ENCODE results near the gene KLF7. TPM values are rescaled to one million over a fixed set of nuclear protein-coding genes. Genes with fewer than 3 reads are reported as not detected.

KLF7 gene
- total and polyA plus RNA-seq, 7 donors: 1.1 to 13.5 (median 5.4) TPM

- H3K36me3 ChIP-seq (ENCODE audit: insufficient read depth in 1 of 2, low read depth in 1 of 2): no peaks in the 10 kb centered on the region
- H3K4me3 ChIP-seq: no peak overlapping the region
- H3K27me3 ChIP-seq (ENCODE audit: insufficient read depth in 3 of 3, low read length in 2 of 3): no peaks in the 10 kb centered on the region
- no peak for ATAC-seq
- H3K27ac ChIP-seq: peak overlapping the region; percentile 7
- H3K9me3 ChIP-seq: no peaks in the 10 kb centered on the region
- DNase-seq: no peak
- TF ChIP-seq CTCF (IDR thresholded peaks at IDR 0.05): no peak
- intact Hi-C loops (cut with DNase I): no loop called here
- WGBS, 3 donors: 50 to 65% (median 52%) methylated on average over 2 of the region's 2 CpGs
- peaks cover 34% of the 10 kb centered on the region for H3K4me1 ChIP-seq
Measured at GRCh38 chr2:207137596-207138337, 28.0 kb downstream of the KLF7 start.

DNA sequence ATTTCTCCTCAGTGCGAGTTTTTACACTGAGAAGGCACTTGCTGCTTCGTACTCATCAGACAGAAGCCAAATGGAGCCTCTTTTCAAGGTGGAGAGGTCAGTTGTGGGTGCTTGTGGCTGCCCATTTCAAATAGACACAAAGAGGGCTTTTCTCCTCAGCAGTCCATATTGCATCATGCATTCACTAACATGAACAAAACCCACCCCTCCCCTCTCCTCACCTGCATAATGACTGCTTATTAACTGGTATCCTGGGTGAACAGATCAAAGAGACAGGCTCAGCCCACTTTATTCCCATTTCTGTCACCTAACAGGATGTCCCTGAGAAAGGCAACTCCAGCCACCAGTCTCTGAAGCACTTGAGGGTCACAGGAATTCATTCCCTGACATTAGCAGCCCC, 28.9 kb downstream of the KLF7 start:
- 95 to 97% (median 96%) methylated on average over 2 of the region's 2 CpGs for WGBS, 3 donors
- Histone ChIP-seq H3K4me3 (no peak overlapping the region), H3K27me3 (ENCODE audit: insufficient read depth in 3 of 3, low read length in 2 of 3) (no peaks in the 10 kb centered on the region), H3K4me1 (peaks cover 25% of the 10 kb centered on the region), H3K9me3 (no peaks in the 10 kb centered on the region), H3K36me3 (ENCODE audit: insufficient read depth in 1 of 2, low read depth in 1 of 2) (no peaks in the 10 kb centered on the region), H3K27ac (no peak overlapping the region)
- ATAC-seq: no peak
- intact Hi-C loops (cut with DNase I): no loop called here
- no peak for TF ChIP-seq CTCF (IDR thresholded peaks at IDR 0.05)
- no peak for DNase-seq

GRCh38 chr2:207135801-207136457, 29.8 kb downstream of the KLF7 start:
- no peak for DNase-seq
- intact Hi-C loops (cut with DNase I): no loop called here
- H3K27me3 ChIP-seq (ENCODE audit: insufficient read depth in 3 of 3, low read length in 2 of 3): no peaks in the 10 kb centered on the region
- ATAC-seq: no peak
- peak overlapping the region; percentile 62 for H3K27ac ChIP-seq
- no peaks in the 10 kb centered on the region for H3K36me3 ChIP-seq (ENCODE audit: insufficient read depth in 1 of 2, low read depth in 1 of 2)
- H3K9me3 ChIP-seq: no peaks in the 10 kb centered on the region
- no peak overlapping the region for H3K4me3 ChIP-seq
- 56 to 61% (median 58%) methylated on average over 9 of the region's 9 CpGs for WGBS, 3 donors
- no peak for TF ChIP-seq CTCF (IDR thresholded peaks at IDR 0.05)
- peaks cover 28% of the 10 kb centered on the region for H3K4me1 ChIP-seq

DNA sequence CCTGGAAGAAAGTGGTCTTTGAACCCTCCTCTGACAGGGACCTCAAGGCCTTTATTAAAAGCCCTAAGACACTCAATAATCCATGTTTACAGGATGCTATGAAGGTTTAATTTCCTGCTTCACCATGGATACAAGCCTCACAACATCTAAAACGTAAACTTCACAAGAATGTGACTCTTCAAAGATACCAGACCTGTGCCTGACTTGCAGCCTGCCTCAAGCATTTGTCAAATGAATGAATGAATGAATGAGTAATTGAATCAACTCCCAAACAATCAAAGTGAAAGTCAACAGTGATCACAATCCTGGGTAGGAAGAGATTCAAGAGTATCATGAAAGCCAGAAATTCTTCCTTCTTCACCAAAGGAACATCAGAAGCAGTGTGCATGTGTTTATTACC, 30.4 kb downstream of the KLF7 start:
- no peak overlapping the region for H3K4me3 ChIP-seq
- no peaks in the 10 kb centered on the region for H3K36me3 ChIP-seq (ENCODE audit: insufficient read depth in 1 of 2, low read depth in 1 of 2)
- 55 to 61% (median 56%) methylated on average over 1 of the region's 1 CpG for WGBS, 3 donors
- intact Hi-C loops (cut with DNase I): no loop called here
- H3K4me1 ChIP-seq: peaks cover 28% of the 10 kb centered on the region
- H3K27ac ChIP-seq: peak overlapping the region; percentile 62
- no peak for TF ChIP-seq CTCF (IDR thresholded peaks at IDR 0.05)
- no peak for ATAC-seq
- no peaks in the 10 kb centered on the region for H3K27me3 ChIP-seq (ENCODE audit: insufficient read depth in 3 of 3, low read length in 2 of 3)
- H3K9me3 ChIP-seq: no peaks in the 10 kb centered on the region
- no peak for DNase-seq

Measured in psoas muscle (tissue), 8 donors.